ENCODE measurements around the gene EDN3.

- TF ChIP-seq POLR2AphosphoS5 (IDR thresholded peaks at IDR 0.05): no peak
- TF ChIP-seq CTCF (IDR thresholded peaks at IDR 0.05): no peak
These were observed 64.2 kb downstream of the EDN3 start for GRCh38 chr20:59364611-59365010.

All from upper lobe of left lung (tissue), 4 donors.